Activated CD4-positive, alpha-beta T cell treated with anti-CD3 and anti-CD28 coated beads, Interleukin-2, amount 50 U/mL, for 1 hour (primary cell): ENCODE results near the gene SNRNP35.
"Not testable (repeated sequence)": the region's sequence is repeated elsewhere in the genome, so short reads cannot be mapped to it uniquely, and the experiment has no call there.

Source experiments
- DNase-seq: peaks from one replicate; pipeline ENCODE4 v3.0.0-alpha.2; 2020

The SNRNP35 gene

DNA sequence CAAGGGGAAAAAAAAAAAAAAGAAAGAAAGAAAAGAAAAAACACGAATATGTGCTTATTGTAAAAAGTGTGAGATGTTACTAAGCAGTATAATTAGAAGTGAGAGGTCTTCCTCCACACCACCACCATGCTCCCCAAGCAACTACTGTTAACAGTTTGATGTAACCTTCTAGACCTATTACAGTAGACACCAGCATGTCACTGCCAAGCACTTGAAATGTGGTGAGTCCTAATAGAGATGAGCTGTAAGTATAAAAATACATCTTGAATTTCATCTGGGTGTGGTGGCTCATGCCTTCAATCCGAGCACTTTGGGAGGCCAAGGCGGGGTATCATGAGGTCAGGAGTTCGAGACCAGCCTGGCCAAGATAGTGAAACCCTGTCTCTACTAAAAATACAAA, 8.1 kb upstream of the SNRNP35 start:
- DNase-seq = no peak

DNA sequence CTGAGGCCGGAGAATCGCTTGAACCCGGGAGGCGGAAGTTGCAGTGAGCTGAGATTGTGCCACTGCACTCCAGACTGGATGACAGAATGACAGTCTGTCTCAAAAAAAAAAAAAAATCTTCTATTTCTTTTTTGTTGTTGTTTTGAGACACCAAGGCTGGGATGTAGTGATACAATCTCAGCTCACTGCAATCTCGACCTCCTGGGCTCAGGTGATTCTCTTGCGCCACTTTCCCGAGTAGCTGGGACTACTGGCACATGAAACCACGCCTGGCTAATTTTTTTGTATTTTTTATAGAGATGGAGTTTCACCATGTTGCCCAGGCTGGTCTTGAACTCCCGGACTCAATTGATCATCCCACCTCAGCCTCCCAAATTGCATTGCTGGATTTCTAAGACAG, 7.3 kb upstream of the SNRNP35 start:
- DNase-seq = no peak

DNA sequence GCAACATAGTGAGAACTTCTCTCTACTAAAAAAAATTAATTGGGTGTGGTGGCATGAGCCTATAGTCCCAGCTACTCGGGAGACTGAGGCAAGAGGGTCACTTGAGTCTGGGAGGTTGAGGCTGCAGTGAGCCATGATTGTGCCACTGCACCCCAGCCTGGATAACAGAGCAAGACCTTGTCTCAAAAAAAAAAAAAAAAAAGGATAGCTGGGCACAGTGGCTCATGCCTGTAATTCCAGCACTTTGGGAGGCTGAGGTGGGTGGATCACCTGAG, 5.7 kb upstream of the SNRNP35 start:
- DNase-seq = not testable (repeated sequence)

DNA sequence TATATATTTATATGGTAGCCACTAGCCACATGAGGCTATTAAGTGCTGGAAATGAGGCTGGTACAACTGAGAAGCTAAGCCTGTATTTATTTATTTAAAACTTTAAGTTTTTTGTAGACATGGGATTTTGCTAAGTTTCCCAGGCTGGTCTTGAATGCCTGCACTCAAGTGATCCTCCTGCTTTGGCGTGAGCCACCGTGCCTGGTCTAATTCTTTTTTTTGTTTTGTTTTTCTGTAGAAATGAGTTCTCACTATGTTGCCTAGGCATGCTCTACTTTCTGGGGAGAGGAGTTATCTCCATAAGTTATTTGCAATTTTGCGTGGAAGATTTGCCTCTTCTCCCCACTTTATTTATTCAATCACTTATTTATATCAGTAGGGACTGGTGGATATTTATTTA, 4.8 kb upstream of the SNRNP35 start:
- no peak for DNase-seq

DNA sequence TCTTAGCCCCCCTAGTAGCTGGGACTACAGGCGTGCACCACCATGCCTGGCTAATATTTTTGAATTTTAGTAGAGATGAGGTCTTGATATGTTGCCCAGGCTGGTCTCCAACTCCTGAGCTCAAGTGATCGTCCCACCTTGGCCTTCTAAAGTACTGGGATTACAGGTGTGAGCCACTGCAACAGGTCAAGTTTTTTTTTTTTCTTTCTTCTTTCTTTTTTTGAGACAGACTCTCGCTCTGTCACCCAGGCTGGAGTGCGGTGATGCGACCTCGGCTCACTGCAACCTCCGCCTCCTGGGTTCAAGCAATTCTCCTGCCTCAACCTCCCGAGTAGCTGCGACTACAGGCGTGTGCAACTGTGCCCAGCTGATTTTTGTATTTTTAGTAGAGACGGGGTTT, 5.2 kb downstream of the SNRNP35 start:
- DNase-seq = not testable (repeated sequence)

DNA sequence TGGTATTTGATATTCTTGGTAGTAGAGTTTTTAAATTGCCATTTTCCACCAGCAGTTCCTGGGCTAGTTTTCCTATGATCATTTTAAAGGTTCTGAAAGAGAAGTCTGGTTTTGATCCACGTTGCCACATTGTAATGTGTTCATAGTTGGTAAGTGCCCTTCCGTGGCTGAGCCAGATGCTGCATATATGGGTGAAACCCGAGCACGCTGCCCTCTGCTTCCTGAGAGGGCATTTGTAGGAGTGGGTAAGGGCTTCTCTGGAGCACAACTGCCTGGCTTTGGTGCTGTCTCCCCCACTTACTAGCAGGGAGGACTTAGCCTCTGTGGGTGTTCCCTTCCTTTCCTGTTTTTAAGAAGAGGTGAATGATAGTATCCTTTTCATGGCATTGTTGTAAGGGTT, 7.1 kb downstream of the SNRNP35 start:
- no peak for DNase-seq

DNA sequence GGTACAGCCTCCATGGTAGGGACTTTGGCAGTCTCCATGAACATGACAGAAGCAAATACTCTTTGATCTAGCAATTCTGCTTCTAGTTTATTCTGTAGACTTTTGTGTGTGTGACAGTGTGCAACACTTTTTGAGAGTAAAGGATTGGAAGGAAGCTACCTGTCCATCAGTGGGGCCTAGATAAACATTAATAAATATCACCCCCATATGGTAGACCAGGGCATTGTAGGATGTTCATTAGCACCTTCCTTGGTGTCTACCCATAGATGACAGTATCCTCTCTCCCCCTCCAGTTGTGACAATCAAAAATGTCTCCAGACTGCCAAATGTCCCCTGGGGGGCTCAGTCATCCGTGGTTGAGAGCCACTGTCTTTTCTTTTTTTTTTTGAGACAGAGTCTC, 10.8 kb downstream of the SNRNP35 start:
- no peak for DNase-seq

DNA sequence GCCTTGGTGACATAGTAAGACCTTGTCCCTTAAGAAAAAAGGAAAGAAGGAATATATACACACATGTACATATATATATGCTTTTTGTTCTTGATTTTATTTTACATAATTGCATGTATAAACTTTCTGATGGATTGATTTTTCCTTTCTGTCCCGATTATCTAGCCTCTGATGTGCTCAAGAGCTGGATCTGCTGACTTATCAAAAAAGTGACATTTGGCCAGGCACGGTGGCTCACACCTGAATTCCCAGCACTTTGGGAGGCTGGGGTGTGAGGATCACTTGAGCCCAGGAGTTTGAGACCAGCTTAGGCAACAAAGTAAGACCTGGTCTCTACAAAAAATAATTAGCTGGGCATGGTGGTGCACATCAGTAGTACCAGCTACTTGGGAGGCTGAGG, 12.0 kb downstream of the SNRNP35 start:
- DNase-seq = no peak

DNA sequence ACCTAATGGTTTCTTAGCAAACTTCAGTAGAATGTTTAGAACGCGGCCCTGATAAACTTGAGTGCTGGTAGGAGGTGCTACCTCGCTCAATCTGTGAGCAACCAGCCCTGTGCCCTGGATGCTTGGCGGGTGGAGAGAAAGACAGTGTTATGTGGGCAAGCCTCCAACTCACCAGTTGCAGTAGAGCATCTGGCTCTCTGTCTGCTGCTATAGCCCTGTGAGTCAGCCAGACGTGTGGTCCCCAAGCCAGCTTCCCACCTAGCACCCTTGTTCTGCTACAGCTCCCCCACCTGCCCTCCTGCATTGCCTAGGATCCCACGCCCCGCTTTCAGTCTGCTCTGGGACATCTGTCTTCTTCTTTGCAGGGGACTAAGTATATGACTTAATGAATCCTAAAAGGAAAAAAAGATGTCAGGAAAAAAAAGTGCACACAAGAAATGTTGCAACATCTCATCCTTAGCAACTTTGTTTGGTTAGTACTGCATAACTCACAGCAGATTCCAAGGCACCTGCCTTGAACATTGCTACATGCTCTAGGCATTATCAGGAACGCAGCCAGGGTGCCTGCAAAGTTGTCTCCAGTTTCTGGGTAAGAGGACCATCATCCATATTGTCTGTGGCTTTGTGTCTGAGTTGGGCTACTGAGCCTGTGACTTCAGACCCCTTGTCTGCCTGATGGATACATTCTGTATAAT, 13.6 kb downstream of the SNRNP35 start:
- DNase-seq = no peak

DNA sequence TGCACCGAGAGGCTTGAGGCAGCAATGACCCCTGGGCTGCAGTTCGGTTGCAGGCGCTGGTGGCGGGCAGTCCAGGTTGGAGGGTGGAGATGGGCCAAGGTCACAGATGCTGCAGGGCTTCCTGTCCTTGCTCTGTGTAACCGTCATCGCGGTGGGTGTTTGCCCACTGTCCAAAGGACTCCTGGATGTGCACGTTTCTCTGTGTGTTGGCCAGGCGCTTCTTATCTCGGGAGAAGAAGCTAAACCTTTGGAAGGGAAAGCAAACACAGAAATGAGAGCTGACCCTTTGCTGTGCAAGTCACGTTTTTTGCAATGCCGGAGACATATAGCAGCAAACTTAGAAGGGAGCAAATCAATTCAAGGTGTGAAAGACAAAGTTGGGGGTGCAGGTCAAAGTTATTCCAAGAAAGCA, 14.5 kb downstream of the SNRNP35 start:
- DNase-seq = no peak

DNA sequence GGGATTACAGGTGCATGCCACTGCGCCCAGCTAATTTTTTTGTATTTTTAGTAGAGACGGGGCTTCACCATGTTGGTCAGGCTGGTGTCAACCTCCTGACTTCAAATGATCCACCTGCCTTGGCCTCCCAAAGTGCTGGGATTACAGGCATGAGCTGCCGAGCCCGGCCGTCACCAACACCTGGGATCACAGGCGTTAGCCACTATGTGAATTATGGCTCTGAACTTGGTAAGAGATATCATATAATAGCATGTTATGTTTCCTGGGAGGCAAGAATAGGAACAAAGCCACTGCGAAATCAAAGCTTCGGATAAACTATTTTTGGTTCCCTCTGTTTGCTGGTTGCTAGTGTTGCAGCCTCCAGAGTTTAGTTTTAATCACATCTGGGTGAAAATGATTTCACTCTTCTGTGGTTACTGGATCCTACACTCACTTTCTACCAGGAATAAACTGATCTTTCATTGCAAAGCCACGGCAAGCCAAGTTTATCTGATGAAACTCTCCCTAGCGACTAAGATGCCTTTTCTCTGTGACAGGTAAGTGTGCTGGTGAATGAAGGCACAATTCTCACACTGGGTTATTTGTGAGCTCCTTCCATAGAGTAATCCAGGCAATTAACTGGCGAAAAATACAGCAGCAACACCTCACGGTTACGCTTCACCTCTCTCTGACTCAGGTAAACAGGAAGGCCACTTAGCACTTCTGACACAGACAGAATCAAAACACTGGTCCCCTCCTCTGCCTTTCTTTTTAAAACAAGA, 16.7 kb downstream of the SNRNP35 start:
- DNase-seq = no peak

DNA sequence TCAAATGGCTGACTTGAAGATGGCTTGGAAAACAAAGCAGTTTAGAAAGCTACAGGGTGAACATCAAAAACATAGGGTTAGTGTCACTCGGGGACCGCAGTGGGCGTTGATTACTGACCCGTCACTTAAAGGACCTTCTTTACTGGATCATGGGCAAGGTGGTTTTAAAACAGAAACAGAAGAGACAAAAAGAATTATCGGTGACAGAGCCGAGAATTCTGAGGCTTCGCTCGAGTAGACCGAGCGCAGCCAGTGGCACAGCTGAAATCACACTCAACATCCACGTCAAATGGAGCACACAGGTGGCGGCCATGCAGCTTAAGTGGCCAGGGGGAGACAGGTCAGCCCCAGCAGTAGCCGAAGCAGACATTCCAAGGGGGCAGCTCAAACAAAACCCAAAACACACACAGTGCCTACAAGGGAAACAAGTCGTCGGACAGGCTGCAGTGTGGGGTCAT, 17.3 kb downstream of the SNRNP35 start:
- no peak for DNase-seq

DNA sequence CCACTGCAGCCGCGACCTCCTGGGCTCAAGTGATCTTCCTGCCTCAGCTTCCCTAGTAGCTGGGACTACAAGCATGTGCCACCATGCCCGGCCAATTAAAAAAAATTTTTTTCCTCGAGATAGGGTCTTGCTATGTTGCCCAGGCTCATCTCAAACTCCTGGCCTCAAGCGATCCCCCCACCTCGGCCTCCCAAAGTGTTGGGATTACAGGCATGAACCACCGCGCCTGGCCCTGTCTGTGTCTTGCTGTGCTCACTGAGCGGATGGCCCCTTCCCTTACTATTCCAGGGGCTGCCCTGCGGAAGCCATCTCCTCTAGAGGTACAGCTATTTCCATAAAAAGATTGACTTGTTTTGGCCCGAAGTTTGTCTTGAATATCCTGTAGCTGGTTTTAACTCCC, 20.1 kb downstream of the SNRNP35 start:
- no peak for DNase-seq

DNA sequence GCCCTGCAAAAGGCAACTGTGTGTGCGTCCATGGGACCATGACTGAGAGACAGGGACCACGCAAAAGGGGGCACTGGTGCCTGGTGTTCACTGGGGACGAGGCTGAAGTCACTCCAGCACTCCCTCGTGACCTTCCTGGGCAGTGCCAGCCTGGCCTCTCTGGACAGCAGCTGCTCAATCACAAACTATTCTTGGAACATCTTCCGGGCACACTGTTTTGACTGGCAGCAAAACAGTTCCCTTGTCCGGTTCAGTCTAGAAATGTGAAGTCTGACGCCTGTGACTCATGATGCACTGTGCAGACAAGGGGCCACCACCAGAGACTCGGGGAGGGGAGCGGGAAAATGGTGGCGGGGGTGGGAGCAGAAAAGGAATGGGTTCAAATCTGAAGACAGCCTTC, 20.8 kb downstream of the SNRNP35 start:
- no peak for DNase-seq

DNA sequence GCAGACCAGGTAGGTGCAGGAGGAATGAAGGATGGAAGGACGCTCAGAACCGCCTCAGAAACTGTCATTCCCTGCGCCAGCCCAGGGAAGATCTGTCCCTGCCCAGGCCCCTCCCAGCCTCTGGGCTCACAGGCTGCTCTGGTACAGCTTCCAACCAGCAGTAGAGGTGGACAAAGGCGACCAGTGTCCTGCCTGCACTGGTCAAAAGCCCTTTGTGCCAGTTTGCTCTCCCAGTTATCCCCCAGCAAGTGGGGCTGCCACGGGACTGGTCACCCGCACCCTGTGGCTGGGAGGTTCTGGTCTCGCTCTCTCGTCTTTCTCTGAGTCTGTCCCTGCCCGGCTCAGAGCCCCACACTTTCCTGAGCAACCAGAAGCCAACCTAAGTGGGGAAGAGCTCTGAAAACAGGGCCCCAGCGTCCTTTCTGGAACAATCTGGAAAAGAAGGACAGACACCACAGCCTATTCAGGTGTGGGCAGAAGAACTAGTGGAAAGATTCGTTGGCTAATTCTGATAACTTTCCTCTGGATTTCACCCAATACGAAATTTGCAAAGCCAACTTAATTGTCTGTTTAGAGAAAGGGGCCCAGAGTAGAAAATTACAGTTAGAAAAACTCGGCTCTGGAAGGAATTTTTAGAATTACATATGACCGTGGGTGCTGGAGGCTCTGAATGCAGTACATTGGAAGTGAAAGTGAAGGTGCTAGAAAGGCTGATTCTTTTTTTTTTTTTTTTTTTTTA, 21.7 kb downstream of the SNRNP35 start:
- DNase-seq = no peak

DNA sequence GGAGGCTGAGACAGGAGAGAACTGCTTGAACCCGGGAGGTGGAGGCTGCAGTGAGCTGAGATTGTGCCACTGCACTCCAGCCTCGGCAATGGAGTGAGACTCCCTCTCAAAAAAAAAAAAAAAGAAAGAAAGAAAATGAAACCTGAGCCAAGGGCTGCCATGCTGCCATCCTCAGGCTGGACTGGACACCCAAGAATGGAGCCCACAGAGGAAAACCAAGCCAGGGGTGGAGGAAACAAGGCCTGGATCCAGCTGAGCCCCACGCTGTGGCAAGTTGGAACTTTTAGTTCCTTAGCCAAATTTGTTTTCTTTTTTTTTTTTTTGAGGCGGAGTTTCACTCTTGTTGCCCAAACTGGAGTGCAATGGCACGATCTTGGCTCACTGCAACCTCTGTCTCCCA, 23.3 kb downstream of the SNRNP35 start:
- DNase-seq = not testable (repeated sequence)

DNA sequence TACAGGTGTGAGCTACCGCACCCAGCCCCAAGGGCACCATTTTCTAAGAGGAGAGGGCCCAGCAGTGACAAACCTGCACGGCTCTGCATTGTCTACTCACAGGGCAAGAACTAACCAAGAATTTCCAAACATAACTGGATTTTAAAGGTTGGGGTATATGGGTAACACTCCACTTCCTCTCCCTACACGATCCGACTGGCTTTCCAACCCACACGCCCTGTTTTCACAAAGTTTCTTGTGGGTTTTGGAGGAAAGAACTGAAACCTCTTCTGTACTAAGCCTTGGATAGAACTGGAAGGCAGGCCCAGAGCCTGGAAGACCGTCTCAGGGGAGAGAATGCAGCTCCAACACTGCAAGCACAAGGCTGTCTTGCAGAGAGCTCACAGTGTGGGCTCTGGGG, 24.9 kb downstream of the SNRNP35 start:
- no peak for DNase-seq

DNA sequence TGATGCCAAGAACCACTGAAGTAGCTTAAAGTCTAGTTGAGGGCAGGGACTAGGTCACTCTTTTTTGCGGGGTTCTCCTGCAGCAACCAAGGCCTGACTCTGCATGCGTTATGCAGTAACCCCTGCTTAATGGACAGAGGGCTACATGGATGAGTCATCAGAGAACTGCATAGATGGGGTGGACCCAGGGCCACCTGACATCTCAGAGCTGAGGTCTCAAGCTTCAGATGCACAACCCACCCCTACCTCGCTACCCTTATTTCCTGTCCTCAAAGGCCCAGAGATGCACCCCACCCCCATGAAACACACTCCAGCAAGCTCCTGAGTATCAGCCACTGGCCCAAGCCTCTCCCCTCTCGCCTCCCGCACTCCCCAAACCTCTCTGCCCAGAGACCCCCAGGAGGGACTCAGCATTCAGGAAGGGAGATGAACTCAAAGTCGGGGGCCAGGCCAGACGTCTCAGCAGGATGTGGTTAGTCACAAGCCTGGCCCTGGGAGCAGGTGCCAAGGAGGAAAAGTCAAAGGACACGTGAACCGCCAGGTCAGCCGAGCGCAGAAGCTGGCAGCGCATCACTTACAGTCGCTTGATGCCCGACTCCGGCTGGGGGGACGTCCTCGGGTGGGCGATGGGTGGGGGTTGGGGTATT, 25.8 kb downstream of the SNRNP35 start:
- DNase-seq = no peak

DNA sequence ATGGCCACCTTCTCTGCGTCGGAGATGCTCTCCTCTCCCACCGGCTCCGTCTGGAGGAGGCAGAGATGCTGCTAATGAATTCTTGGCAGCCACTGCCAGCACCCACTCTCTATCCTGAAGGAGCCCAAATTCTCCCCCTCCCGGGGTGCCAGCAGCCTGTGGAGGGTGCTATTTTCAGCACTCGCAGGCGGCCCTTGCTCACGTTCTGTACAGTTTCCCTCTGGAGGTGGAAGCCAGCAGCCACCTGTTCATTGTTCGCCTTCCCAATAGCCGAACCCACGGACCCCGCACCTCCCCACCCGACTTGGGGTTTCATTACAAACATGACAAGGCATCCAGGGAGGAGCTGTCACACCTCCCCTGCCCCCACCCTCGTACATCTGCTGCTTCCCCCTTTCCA, 27.8 kb downstream of the SNRNP35 start:
- DNase-seq = no peak

DNA sequence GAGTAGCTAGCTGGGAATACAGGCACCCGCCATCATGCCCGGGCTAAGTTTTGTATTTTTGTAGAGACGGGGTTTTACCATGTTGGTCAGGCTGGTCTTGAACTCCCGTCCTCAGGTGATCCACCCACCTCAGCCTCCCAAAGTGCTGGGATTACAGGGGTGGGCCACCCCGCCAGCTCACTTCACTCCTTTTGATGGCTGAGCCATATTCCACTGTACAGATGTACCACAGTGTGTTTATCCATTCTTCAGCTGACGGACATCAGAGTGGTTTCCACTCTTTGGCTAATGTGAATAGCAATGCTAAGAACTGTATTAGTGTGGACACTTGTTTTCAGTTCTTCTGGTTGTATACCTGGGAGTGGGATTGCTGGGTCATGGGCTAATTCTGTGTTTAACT, 29.5 kb downstream of the SNRNP35 start:
- DNase-seq = no peak

DNA sequence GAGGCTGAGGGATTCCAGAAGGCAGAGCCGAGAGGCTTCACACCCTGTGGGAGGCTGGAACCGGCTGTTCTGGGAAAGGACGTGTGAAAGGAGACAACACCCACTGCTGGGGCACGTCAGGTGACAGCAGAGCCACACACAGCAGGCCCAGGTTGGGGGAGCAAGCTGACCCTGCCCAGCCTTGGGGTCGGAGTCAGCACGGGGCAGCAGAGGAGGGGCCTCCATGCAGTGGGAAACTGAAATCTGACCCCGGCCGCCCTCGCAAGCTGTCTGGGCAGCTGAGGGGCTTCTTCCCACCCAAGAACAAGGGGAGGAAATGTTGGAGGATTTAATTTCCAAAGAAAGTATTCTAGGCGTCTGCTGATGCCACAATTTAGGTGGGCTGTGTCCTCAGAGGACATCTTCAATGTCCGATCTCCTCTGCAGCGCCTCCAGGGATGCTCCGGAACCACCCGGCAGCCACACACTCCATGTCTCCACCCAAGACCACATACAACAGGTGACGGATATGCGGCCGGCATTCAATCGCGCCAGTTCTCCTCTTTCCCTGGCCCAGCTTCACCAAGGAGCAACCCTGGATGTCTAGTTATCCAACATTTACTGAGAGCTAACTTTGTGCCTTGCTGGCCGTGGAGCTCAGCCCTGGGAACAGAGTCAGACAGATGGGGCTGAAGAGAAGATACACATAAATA, 30.7 kb downstream of the SNRNP35 start:
- DNase-seq = no peak

DNA sequence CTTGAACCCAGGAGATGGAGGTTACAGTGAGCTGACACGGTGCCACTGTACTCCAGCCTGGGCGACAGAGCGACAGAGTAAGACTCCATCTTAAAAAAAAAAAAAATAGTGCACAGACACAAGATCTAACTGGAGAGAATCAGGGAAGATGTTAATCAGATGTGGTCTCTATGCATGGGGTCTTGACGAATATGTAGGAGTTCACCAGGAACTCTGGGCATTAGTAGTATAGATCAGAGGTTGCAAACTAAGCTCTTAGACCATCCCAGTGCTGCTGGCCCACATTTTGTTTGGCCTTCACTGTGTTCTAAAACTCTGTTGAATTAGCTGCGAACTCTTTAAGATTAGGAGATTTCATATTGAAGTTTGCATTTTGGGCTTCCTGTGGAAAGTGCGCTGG, 31.6 kb downstream of the SNRNP35 start:
- DNase-seq = no peak

DNA sequence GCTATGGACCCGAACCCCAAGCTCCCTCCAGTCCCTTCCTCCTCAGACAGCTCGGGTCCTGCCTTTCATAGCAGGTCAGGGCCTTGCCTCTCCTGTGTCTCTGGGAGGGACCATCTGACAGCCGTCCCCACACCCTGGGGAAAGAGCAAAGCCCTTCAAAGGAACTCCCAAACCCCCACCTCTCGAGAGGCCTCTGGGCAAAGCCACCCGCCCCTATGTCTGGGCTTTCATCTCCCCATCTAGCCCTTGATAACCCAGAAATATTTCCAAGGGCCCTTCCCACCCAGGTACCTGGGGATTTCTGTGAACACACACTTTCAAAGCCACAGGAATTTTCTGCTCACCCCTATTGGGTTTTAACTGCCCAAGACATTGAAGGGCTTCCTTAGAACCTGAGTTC, 32.1 kb downstream of the SNRNP35 start:
- DNase-seq = no peak
